Activated CD8-positive, alpha-beta memory T cell treated with anti-CD3 and anti-CD28 coated beads for 4 hours (primary cell): ENCODE measurements around the gene LBR.
"Not testable (repeated sequence)": the region's sequence is repeated elsewhere in the genome, so short reads cannot be mapped to it uniquely, and the experiment has no call there.

Source experiments
- DNase-seq, 2 donors: peaks; one replicate each; pipeline ENCODE4 v3.0.0-alpha.2; 2020; ENCODE audit warnings: low read depth in 2 of 2

The LBR gene

GRCh38 chr1:225427235-225428067, at the start of gene LBR:
TSS of gene LBR (minus strand) at chr1:225428038. CDS start at chr1:225424075, 3,963 bp downstream.
- DNase-seq = no peak

GRCh38 chr1:225477296-225477911, 49.6 kb upstream of the LBR start:
- DNase-seq = no peak

DNA sequence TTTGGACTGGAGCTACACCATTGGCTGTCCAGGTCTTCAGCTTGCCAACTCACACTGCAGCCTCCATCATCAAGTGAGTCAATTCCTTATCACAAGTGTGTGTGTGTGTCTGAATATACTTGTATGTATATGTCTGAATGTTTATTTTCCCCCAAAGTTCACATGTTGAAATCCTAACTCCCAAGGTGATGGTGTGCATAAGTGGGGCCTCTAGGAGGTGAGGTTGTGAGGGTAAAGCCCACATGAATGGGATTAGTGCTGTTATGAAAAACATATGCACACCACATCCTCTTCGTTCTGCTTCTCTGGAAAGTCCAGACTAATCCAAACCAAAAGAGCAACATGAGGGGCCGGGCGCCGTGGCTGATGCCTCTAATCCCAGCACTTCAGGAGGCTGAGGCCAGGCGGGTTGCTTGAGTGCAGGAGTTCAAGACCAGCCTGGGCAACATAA, 48.7 kb upstream of the LBR start:
- DNase-seq = no peak

GRCh38 chr1:225476100-225476511, 48.3 kb upstream of the LBR start:
- no peak for DNase-seq

DNA sequence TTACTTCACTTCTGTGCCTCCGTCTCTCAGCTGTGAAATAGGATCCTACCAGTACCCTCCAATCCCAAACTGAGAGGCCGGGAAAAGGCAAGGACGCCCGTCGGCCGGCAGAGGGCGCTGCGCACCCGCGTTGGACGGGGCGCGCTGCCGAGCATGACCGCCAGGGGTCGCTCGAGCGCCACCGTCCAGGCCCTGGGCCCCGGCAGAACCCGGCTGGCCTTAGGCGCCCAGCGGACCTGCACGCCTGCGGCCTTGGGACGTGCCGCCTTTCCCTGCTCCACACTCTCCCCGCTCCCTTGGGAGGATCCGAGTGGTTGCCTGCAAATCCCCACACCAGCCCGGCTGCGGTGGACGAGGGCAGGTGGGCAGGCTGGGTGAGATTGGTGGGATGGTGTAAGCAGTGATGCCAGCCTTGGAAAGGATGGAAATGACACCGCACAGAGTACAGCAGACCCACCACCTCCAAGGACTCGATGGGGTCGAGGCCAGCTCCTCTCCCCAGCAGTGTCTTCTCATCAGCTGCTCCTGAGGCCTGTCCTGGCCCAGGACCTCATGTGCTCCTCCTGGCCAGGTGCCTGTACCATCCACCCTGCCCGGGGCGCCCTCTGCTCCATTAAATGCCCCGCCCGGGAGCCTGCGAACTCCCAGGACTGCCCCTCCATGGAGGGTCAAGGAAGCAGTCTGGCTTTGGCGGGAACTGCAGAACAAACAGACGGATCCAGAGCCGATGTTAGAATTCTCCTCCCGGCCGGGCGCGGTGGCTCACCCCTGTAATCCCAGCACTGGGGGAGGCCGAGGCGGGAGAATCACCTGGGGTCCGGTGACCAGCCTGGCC, 47.4 kb upstream of the LBR start:
- DNase-seq = peak; percentile 20 to 23

DNA sequence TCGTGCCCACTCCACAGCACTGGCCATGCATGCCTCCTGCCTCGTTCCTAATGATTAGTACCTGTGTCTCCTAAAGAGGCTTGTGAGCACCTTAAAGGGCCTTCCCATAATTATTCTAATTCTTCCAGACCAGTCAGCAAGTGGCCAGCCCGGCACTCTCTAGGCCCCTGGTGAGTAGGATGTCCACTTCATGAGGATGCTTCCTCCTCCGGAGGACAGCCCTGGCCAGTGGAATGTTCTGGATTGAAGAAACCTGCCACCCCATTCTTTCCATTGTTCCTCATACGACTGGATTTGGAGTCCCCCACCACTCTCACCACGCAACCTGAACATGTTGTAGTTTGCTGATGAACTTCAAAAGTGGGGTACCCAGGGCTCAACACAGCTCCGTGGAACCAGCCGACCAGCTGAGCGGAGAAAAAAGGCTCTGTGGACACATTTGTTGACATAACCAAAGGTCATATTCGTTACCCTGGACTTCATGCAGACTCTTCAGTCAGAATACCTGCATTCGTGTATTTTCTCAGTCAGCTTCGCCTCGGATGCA, 46.7 kb upstream of the LBR start:
- DNase-seq = no peak

DNA sequence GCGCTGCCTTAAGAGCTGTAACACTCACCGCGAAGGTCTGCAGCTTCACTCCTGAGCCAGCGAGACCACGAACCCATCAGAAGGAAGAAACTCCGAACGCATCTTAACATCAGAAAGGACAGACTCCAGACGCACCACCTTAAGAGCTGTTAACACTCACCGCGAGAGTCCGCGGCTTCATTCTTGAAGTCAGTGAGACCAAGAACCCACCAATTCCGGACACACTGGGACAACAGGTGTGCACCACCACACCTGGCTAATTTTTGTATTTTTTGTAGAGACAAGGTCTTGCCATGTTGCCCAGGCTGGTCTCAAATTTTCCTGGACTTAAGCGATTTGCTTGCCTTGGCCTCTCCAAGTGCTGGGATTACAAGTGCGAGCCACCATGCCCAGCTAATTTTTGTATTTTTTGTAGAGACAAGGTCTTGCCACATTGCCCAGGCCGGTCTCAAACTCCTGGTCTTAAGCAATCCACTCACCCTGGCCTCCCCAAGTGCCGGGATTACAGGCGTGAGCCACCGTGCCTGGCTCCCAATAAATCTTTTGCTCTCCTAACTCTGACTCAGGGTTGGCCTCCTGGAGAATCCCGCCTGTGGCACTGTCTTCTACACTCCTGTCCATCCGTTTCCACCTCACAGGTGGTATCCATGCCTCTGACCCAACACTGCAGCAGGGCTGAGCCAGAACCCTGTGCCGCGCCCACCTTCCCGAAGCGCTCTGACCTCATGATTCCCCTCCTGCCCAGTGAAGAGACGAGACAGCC, 46.0 kb upstream of the LBR start:
- DNase-seq = not testable (repeated sequence)

GRCh38 chr1:225473266-225473665, 45.4 kb upstream of the LBR start:
- DNase-seq = not testable (repeated sequence)

- DNase-seq = no peak
Observed at GRCh38 chr1:225471453-225472301, 43.8 kb upstream of the LBR start.

DNA sequence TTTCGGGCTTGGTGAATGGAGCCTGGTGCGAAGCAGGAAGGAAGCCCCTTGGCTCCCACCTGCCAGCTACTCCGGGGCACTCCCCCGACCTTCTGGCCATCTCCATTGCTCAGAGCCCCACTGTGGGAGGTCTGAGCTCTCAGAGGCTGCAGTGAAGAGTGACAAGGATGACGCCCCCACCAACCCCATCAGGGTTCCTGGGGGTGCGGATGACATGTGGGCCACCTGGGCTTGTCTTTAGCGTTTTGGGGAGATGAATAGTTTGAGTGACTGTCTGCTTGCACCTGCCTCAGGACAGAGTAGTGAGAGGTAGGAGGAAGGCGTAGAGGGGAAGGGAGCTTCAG, 43.2 kb upstream of the LBR start:
- no peak for DNase-seq

DNA sequence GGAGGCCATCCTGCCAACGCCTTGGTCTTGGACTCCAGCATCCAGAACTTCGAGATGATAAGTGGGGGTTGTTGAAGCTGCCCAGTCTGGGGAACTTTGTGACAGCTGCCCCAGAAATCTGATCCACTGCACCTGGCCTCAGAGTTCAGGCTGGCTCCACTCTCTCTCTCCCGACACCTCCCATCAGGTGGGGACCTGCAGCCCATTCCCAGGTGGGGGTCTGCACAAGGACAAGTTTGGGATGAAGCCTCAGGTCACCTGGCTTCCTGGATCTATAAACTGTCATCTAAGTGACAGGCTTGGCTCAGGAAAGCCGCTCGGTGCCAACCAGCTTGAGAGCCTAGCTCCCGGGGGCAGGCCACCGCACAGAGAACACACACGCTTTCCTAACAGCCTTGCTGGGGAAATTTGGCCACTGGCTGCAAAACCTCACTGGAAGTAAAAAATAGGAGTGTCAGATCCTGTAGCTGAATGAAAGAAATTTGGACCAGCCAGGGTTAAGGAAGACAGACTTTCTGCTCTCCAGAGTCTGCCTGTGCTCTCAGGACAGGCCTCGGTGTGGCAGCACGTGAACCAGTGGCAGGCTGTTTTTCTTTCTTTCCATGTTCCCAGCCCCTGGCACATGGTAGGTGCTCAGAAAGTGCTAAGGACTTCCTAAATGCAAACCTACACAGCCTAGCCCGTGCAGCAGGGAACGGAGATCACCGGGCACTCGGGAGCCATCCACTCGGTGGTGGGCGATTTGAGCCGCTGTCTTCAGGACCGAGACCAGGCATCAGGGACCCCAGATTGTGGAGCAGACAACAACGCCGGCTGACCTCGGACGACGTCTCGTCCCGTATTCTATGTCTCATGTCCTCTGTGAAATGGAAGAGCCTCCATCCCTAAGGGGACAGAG, 42.6 kb upstream of the LBR start:
- no peak for DNase-seq

DNA sequence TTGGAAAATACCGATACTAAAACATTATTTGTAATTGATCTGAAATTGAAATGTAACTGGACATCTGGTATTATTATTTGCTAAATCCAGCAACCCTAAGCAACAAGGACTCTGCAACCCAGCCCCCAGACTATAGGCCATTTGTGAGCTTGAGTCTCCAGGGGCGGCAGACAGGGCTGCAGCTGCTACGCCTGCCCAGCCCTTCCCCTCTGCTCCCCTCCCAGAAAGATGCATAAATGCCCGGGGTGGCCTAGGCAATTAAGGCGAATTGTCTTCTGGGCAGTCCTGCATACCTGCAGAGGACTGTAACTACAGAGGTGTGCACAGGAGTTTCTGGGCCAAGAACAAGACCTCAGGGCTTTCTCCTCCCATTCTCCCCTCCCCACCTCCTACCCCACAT, 41.2 kb upstream of the LBR start:
- DNase-seq = no peak

- DNase-seq = no peak
Observed at GRCh38 chr1:225468270-225469020, 40.6 kb upstream of the LBR start.

DNA sequence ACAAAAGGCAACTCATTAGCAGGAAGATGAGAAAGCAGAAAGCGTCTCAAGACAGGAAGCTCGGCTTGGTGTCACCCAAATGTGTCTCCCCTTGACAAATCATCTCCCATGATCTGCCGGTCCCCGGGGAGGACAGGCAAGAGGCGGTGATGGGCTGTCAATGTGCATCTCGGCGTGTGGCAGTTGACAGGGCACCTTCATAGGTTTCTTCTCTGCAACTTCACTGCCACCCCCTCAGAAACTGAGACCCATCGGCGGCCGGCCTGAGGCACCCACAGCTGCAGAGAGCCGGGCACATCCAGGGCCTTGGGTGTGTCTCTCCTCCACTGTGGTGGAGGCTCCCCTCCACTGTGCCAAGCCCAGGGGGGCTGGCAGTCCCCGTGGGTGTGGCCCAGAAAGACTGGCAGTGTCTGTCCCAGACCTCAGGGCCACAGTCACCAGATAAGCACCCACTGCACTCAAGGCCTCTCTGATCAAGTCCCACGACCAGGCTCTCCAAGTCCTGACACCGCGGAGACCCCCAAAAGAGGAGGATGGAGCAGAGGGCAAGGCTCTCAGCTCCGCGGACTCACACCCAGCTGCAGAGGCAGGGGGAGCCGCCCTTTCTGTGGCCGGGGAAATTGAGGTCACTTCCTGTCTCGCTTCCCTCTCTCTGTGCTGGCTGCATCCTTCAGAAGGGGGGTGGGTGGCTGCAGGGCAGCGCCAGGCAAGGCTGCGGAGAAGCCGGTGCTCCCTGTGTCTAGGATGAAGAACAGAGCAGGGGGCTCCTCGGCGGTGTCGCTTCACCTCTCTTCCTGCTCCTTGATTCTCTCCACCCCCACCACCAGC, 39.6 kb upstream of the LBR start:
- peak; percentile 57 to 64 for DNase-seq

DNA sequence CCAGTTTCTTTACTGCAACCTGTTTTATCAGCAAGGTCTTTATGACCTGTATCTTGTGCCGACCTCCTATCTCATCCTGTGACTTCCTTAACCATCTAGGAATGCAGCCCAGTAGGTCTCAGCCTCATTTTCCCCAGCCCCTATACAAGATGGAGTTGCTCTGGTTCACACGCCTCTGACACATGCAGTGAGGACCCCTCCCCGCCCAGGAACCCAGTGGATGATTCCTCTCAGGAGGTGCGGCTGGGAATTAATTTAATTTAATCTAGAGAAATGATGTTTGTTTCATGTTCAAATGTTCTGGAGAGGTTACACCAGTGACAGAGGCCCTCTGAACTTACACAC, 39.0 kb upstream of the LBR start:
- no peak for DNase-seq

DNA sequence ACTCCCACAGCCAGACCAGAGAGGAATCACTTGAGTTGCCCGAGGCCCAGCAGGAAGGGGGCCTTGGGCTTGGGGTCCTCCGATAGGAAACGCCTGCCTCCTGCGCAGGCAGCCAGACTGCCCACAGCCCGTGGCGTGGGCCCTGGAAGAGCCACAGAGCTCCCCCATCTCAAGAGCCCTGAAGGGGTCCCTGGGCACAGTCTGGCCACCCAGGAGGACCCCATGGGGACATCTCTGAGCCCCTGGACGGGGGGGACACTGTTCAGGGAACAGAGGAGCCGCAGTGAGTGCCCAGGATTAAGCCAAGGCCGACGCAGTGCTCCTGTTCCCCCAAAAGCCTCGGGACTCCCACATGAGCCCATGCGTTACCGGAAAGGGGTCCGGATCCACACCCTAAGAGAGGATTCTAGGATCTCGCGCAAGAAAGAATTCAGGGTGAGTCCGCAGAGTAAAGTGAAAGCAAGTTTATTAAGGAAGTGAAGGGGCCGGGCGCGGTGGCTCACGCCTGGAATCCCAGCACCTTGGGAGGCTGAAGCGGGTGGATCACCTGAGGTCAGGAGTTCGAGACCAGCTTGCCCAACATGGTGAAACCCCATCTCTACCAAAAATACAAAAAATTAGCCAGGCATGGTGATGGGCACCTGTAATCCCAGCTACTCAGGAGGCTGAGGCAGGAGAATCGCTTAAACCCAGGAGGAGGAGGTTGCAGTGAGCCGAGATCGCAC, 38.1 kb upstream of the LBR start:
- DNase-seq = no peak
